Peyer's patch (tissue), 4 donors: Measurements from ENCODE around the gene EEF1B2.

Experiments used
- POLR2A ChIP-seq, 2 donors: fragments of 450-650 bp; IDR thresholded peaks; one replicate each; pipeline ENCODE4 v1.5.1; 2017; ENCODE audit warnings: antibody characterized with exemption in 2 of 2, mild to moderate bottlenecking in 2 of 2, moderate library complexity in 2 of 2
- TF ChIP-seq, protein P1 (sequence below), 6 experiments: fragments of 450-650 bp in 4 of 6; fragments of 200-600 bp in 2 of 6; sonication (generic) in 1 of 6; IDR thresholded peaks; one replicate each; pipeline ENCODE4 v1.5.1; 2017 to 2019; ENCODE audit warnings: antibody characterized with exemption in 6 of 6, mild to moderate bottlenecking in 3 of 6, moderate library complexity in 1 of 6

DNA sequence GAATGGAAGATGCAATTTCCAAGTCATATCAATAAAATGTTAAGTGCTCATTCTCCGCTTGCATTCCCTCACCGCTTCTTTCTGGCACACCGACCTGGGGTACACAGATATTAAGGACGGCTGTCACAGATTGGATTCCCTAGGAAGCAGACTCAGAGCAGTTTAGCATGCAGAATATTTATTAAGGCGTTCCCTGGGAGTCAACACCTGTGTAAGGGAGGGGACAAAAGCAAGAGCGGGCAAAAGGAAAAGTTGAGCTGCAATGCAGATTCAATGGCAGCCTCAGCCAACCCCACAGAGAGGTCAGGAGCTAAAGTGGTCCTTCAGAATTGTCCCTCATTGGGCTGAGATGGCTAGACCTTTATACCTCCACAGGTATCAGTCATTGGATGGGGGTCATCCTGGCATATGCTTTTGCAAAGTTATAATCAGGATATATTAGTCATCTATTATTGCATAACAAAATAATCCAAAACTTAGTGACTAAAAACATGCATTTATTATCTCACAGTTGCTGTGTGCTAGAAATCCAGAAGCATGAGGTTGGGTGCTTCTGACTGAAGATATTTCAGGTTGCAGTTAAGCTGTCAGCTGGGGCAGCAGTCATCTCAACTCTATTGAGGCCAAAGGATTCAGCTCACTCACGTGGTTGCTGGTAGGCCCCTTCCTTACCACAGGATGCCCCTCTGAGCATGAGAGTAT lies 46.7 kb upstream of the EEF1B2 start:
- TF ChIP-seq, protein P1, sequence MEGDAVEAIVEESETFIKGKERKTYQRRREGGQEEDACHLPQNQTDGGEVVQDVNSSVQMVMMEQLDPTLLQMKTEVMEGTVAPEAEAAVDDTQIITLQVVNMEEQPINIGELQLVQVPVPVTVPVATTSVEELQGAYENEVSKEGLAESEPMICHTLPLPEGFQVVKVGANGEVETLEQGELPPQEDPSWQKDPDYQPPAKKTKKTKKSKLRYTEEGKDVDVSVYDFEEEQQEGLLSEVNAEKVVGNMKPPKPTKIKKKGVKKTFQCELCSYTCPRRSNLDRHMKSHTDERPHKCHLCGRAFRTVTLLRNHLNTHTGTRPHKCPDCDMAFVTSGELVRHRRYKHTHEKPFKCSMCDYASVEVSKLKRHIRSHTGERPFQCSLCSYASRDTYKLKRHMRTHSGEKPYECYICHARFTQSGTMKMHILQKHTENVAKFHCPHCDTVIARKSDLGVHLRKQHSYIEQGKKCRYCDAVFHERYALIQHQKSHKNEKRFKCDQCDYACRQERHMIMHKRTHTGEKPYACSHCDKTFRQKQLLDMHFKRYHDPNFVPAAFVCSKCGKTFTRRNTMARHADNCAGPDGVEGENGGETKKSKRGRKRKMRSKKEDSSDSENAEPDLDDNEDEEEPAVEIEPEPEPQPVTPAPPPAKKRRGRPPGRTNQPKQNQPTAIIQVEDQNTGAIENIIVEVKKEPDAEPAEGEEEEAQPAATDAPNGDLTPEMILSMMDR (IDR thresholded peaks at IDR 0.05) = no peak
- no peak for TF ChIP-seq POLR2A (IDR thresholded peaks at IDR 0.05)
